ENCODE results near the gene CLECL1.
"Not testable (repeated sequence)": the region's sequence is repeated elsewhere in the genome, so short reads cannot be mapped to it uniquely, and the experiment has no call there.

The CLECL1 gene

DNA sequence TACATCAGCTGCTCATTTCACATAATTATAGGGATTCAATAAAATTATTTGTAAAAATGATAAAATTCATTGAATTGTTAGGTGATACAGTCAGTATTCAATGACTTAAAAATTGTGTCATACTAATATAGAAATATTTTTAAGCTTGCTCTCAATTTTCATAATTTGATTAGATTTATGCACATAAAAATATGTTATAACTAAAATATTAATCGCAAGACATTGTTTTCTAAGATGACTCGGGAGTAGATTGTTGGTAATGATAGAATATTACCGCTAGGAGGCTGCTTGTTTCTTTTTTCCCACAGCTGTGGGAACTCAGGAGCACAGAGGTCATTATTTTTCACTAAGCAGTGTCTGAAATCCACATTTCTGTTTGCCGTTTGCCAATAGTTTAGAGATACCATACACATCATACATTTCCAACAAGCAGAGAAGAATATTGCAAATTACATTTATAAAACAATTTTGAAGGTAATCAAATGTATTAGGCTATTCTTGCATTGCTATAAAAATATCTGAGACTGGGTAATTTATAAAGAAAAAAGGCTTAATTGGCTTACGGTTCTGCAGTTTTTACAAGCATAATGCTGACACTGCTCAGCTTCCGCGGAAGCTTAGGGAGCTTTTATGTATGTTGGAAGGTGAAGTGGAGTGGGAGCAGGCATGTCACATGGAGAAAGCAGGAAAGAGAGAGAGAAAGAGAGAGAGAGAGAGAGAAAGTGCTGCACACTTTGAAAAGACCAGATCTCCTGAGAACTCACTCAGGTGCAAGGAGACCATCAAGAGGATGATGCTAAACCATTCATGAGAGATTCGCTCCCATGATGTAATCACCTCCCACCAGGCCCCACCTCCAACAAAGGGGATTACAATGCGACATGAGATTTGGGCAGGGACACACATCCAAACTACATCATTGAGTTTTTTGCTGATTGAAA, 18.6 kb upstream of the CLECL1 start:
- DNase-seq = no peak

DNA sequence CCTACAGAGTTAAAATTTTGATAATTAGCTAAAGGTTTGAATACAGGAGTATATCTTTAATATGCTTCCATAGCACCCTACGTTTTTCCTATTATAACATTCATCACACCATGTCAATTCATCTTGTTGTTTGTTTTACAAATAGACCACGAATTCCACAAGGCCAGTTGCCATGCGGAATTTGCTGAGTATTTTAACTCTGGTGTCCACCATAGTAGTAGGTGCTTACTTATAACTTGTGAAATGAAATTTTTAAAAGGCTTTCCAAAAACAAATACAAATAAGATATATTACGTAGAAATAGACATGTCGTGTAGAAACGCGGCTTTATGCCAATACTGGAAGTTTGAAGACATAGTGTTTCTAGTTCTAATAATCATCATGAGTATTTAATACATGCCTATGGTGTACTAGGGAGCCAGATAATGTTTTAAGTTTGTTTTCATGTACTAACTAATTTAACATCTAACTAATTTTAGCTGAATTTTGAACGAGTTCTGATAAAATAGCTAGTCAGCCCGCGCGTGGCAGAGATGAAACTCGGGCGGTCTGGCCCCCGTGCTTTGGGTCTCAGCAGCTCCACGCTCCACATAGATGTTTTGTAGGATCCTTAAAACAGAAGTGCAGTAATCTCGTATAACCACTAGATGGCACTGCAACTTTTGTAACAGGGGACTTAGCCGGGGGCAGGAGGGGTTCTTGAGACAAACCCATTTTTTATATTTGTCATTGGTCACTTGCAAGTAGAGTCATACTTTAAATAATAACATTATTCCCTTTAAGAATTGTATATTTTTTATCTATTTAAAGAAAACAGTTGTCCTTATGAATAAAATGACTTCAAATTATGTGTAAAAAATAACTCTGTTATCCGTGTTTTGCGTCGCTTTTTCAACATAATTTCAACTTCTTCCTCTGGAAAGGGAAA, 17.6 kb upstream of the CLECL1 start:
- peak; percentile 84 for DNase-seq

DNA sequence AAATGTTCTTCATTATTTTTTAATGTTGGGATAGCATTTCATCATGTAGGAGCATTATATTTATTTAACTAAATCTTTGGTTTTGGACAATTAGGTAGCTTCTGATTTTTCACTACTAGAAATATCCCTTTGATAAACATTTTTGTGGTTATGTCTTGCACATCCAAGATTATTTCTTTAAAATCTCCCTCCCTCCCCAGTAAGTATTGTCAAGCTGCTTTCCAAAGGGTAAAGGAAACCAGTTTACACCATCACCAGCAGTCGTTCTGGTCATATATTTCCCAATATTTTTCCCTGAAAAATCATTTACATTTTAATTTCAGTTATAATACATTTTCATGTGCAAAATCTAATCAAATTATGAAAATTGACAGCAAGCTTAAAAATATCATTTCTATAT, 16.7 kb upstream of the CLECL1 start:
- no peak for DNase-seq

DNA sequence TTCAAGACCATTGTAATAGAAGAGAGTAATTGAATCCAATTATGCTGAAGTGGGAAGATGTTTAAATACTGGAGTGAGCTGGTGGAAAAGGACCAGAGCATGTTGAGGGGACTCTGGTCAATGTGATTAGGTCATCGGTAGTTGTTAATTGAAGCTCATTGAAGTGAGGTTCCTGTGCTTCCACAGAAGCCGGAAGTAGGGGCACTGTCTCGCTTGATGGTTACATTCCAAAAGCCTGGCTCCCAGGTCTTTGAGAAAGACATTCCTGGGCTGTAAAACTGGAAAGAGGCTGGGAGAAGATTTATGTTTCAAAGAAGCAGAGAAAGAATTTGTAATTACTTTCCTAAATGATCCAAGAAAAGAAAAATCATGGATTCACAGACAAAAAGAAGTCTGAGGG, 12.3 kb upstream of the CLECL1 start:
- DNase-seq = no peak

DNA sequence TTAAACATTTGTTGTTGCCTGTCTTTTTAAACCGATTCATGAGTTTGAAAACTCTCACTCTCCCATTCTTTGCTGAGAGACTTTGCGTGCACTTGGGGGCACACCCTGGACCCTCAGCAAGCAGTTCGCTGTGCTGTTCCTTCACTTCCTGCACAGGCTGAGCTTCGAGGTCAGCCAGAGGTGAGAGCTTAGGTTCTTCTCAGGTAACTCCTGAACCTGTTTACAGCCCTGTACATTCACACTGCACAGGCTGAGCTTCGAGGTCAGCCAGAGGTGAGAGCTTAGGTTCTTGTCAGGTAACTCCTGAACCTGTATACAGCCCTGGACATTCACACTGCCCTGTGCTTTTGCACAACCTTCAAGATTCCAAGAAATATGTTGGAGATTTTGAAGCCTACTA, 9.8 kb upstream of the CLECL1 start:
- DNase-seq = no peak

DNA sequence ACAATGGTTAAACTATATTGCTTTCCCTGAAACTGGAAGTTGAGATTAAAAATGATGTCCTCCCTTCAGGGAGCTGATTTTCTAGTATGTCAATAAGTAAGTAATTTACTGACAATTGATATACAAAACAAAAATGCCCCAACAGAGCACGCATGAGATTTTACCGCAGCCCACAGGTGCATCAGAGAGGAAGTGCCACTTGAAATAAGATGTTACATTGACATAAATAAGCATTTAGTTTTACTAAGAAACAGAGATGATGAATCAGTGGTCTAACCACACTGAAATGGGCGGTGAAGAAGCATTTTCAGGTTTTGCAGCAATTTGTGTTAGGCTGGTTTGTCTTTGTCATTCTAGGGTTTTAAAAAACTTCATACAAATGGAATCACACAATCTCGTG, 8.8 kb upstream of the CLECL1 start:
- peak; percentile 89 for DNase-seq

- DNase-seq = no peak
These were observed 7.3 kb upstream of the CLECL1 start for GRCh38 chr12:9740106-9740750.

DNA sequence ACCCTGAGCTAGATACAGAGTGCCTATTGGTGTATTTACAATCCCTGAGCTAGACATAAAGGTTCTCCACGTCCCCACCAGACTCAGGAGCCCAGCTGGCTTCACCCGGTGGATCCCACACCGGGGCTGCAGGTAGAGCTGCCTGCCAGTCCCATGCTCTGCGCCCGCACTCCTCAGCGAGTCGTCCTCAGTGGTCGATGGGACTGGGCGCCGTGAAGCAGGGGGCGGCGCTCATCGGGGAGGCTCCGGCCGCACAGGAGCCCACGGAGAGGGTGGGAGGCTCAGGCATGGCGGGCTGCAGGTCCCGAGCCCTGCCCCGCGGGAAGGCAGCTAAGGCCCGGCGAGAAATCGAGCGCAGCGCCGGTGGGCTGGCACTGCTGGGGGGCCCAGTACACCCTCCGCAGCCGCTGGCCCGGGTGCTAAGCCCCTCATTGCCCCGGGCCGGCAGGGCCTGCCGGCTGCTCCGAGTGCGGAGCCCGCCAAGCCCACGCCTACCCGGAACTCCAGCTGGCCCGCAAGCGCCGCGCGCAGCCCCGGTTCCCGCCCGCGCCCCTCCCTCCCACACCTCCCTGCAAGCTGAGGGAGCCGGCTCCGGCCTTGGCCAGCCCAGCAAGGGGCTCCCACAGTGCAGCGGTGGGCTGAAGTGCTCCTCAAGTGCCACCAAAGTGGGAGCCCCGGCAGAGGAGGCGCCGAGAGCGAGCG, 6.7 kb upstream of the CLECL1 start:
- not testable (repeated sequence) for DNase-seq

DNA sequence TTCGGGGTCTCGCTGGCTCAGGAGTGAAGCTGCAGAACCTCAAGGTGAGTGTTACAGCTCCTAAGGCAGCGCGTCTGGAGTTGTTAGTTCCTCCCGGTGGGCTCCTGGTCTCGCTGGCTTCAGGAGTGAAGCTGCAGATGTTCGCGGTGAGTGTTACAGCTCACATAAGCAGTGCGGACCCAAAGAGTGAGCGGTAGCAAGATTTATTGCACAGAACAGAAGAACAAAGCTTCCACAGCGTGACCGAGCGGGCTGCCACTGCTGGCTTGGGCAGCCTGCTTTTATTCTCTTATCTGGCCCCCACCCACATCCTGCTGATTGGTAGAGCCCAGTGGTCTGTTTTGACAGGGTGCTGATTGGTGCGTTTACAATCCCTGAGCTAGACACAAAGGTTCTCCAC, 6.0 kb upstream of the CLECL1 start:
- not testable (repeated sequence) for DNase-seq

- no peak for DNase-seq
These were observed 4.2 kb upstream of the CLECL1 start for GRCh38 chr12:9736936-9737705.

DNA sequence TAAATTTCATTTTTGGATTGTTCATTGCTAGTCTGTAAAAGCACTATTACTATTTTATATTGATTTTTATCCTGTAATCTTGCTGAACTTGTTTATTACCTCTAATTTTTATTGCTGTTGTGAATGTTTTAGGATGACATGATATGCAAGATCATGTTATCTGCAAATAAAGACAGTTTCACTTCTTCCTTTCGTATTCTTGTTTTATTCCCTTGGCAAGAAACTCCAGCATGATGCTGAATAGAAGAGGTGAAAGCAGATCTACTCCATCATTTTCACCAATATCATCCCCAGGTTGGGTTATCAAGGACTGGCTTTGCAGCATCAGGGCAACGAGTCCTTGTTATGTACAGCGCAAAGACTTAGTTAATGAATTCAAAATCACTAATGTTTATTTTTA, 2.7 kb upstream of the CLECL1 start:
- no peak for DNase-seq

DNA sequence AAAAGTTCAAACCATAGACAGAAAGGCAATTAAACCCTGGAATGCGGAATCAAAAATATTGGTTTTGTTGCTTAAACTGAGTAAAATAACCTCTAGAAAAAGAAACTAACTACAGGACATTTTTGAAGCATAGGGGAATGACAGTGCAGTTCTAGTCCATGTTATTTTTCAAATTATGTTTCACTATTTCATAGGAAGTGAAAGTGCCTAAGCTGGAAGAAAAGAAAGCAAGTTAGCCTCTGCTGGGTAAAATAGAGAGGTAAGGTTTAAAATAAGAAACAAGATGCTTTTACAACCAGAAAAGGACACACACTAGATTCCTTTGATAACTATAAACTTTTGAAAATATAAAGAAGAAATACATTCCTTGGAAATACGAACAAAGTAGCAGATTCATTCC, 1.1 kb downstream of the CLECL1 start:
- no peak for DNase-seq

DNA sequence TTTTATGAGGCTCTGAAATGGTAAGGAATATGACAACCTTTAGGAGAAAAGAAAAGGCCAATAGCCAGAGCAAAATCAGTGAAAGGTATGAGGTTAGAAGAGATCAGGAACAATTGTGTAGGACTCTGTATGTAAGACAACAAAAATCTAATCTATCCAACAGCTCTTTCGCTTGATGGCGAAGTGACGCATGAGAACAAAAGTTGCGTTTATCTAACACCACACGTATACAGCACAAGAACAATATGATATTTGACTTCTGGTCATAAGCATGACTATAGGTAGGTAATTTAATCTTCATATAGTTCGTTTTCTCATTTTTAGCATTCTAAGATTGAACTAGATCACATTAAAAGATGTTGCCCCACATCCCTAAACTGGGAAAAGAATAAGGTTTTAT, 1.5 kb downstream of the CLECL1 start:
- DNase-seq = no peak

GRCh38 chr12:9730591-9730990, 2.3 kb downstream of the CLECL1 start:
- no peak for DNase-seq

GRCh38 chr12:9730011-9730410, 2.9 kb downstream of the CLECL1 start:
- DNase-seq = no peak

DNA sequence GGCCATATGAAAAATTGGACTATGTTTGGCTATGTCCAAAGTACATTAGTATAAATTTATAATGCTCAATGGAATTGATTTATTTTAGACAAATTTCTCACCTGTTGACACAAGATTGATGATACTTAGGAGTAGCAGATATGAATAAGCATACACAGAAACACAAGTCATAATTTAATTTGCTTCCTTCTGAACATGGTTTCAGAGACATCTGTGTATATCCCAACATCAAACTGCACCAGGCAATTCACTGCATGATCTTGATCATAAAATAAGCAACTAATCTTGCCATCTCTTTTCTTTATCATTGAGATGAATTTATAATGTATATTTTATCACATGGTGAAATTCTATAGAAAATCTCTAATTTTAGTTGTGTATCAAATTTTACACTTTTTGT, 3.8 kb downstream of the CLECL1 start:
- no peak for DNase-seq

DNA sequence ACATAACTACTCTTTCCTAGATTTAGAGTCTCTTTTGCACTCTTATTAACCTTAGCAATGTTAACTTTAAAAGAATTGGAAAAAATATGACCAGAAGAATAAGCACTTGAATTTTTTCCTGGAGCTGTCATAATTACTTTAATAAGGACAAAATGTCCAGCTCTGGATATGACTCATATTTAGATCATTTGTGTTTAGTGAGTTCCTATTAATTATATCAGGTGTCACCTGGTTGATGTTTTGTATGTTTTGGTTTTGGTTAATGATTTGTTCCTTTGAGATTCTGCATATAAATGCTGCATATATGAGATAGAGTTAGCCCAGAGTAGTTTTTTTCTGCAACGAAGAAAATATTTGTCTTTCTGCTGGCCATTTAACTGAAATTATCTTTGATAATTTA, 5.1 kb downstream of the CLECL1 start:
- DNase-seq = no peak

DNA sequence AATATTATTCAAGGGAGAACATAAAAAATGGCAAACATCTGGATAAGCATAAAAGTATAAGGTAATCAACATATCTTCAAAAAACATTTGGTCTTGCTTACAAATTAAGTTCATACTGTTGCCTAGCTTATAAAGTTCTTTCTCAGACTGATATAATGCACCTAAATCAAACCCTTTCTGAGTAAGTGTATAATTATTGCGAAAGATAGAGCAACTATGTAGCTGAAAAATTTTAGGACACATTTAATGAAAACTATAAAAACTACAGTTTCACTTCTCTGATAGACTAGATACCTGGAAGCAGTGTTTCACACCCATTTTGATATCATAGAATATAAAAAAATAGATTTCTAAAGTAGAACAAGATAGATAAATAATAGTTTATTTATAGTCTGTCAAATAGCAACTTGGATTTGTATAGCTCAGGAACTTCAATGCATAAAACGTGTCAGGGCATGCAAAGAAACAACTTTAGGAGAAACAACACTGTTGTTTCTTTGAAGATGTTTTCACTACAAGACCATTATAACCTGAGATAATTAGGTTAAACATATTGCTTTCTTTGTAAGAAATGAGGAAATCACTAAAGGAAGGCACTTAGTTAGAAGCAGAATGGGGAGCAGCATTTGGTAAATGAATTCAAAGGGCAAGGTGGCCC, 7.6 kb downstream of the CLECL1 start:
- no peak for DNase-seq

- no peak for DNase-seq
These were observed 8.9 kb downstream of the CLECL1 start for GRCh38 chr12:9724023-9724422.

GRCh38 chr12:9721394-9722092, 11.4 kb downstream of the CLECL1 start:
- DNase-seq = no peak

- peak; percentile 58 for DNase-seq
These were observed 13.1 kb downstream of the CLECL1 start for GRCh38 chr12:9719790-9720189.
